Ascending aorta (tissue), 2 donors: Measurements from ENCODE around the gene SH3BP1. TPM values are rescaled to one million over a fixed set of nuclear protein-coding genes. Genes with fewer than 3 reads are reported as not detected.

Source experiments
- DNase-seq, 2 donors: peaks; one replicate each; pipeline ENCODE4 v3.0.0-alpha.2; 2019; ENCODE audit warnings: low spot score in 2 of 2
- H3K27ac ChIP-seq, 2 donors: fragments of 200-600 bp; sonication (generic); one replicate each; pipeline ENCODE4 v1.5.1; 2016 to 2017; ENCODE audit warnings: mild to moderate bottlenecking in 1 of 2
- H3K27me3 ChIP-seq: fragments of 200-600 bp; sonication (generic); one replicate; pipeline ENCODE4 v1.5.1; 2017
- H3K36me3 ChIP-seq, 2 donors: fragments of 200-600 bp; sonication (generic); one replicate each; pipeline ENCODE4 v1.5.1; 2016
- H3K4me1 ChIP-seq, 2 donors: fragments of 200-600 bp; sonication (generic); one replicate each; pipeline ENCODE4 v1.5.1; 2016 to 2017; ENCODE audit warnings: mild to moderate bottlenecking in 1 of 2
- H3K4me3 ChIP-seq, 2 donors: fragments of 200-600 bp; sonication (generic); one replicate each; pipeline ENCODE4 v1.5.1; 2016 to 2017; ENCODE audit warnings: mild to moderate bottlenecking in 1 of 2
- H3K9me3 ChIP-seq, 2 donors: fragments of 200-600 bp; sonication (generic); one replicate each; pipeline ENCODE4 v1.5.1; 2016
- intact Hi-C: fragments of 100-400 bp; cut with DNase I; formaldehyde crosslinking; loops from one replicate; pipeline ENCODE4 v1.15.1; 2023
- total RNA-seq: library from RNA; depleted of rRNA; stranded (reverse); fragments of >200 nt; gene quantifications from one replicate; pipeline ENCODE4 v1.1.0, GENCODE V29; 2016
- TF ChIP-seq, protein P1 (sequence below), 3 experiments: fragments of 200-600 bp in 2 of 3; fragments of 450-650 bp in 1 of 3; sonication (generic) in 2 of 3; IDR thresholded peaks; one replicate each; pipeline ENCODE4 v1.5.1; 2016 to 2019; ENCODE audit warnings: antibody characterized with exemption in 3 of 3, mild to moderate bottlenecking in 1 of 3, moderate library complexity in 1 of 3

Gene SH3BP1
- total RNA-seq, 1 donor from 2014 or later: 33.7 TPM

DNA sequence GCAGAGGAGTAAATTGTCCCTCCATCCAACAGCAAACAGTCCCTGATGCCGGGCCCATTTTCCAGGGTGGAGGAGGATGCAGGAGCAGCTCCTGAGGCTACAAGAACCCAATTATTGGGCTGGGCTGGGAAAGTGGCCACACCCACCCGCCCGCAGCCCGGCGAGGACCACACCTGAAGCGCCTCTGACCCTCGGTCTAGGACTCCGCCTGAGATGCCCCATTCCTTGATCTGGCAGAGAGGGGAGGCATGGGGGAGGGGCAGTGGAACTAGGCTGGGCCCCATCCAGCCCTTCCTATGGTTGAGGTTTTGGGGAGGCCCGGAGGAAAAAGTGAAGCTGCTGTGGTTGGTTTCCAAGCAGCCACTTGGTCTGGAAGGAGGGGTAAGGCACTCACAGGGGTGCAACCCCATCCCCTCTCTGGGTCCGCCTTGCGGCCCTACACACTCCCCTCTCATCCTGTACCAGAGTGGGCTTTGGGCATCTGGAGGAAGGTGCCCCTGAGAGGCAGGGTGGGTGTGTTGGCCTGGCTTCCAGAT is 33.5 kb downstream of the SH3BP1 start:
- DNase-seq: no peak
- no peak overlapping the region for H3K4me3 ChIP-seq
- TF ChIP-seq, protein P1, sequence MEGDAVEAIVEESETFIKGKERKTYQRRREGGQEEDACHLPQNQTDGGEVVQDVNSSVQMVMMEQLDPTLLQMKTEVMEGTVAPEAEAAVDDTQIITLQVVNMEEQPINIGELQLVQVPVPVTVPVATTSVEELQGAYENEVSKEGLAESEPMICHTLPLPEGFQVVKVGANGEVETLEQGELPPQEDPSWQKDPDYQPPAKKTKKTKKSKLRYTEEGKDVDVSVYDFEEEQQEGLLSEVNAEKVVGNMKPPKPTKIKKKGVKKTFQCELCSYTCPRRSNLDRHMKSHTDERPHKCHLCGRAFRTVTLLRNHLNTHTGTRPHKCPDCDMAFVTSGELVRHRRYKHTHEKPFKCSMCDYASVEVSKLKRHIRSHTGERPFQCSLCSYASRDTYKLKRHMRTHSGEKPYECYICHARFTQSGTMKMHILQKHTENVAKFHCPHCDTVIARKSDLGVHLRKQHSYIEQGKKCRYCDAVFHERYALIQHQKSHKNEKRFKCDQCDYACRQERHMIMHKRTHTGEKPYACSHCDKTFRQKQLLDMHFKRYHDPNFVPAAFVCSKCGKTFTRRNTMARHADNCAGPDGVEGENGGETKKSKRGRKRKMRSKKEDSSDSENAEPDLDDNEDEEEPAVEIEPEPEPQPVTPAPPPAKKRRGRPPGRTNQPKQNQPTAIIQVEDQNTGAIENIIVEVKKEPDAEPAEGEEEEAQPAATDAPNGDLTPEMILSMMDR (IDR thresholded peaks at IDR 0.05): no peak
- intact Hi-C loops: no loop called here
- no peaks in the 10 kb centered on the region for H3K9me3 ChIP-seq
- H3K27me3 ChIP-seq: no peaks in the 10 kb centered on the region
- H3K36me3 ChIP-seq: peaks cover 4 to 6% of the 10 kb centered on the region in 2 donors
- peak overlapping the region; percentile 91 to 94 for H3K27ac ChIP-seq
- H3K4me1 ChIP-seq: peaks cover 12 to 23% of the 10 kb centered on the region in 2 donors

DNA sequence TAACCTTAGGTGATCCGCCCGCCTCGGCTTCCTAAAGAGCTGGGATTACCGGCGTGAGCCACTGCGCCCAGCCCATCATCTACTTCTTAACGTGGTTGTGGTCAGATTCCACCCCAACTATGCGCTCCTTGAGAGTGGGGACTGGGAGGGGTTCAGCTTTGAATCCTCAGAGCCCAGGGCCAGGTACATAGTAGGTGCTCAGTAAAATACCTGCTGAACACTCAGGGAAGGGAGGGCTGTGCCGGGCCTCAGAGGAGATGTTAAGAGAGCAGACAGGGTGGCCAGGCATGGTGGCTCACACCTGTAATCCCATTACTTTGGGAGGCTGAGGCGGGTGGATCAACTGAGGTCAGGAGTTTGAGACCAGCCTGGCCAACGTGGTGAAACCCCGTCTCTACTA is 34.8 kb downstream of the SH3BP1 start:
- intact Hi-C loops: no loop called here
- H3K4me1 ChIP-seq: peaks cover 15 to 30% of the 10 kb centered on the region in 2 donors
- H3K27ac ChIP-seq: peak overlapping the region; percentile 91 to 94

DNA sequence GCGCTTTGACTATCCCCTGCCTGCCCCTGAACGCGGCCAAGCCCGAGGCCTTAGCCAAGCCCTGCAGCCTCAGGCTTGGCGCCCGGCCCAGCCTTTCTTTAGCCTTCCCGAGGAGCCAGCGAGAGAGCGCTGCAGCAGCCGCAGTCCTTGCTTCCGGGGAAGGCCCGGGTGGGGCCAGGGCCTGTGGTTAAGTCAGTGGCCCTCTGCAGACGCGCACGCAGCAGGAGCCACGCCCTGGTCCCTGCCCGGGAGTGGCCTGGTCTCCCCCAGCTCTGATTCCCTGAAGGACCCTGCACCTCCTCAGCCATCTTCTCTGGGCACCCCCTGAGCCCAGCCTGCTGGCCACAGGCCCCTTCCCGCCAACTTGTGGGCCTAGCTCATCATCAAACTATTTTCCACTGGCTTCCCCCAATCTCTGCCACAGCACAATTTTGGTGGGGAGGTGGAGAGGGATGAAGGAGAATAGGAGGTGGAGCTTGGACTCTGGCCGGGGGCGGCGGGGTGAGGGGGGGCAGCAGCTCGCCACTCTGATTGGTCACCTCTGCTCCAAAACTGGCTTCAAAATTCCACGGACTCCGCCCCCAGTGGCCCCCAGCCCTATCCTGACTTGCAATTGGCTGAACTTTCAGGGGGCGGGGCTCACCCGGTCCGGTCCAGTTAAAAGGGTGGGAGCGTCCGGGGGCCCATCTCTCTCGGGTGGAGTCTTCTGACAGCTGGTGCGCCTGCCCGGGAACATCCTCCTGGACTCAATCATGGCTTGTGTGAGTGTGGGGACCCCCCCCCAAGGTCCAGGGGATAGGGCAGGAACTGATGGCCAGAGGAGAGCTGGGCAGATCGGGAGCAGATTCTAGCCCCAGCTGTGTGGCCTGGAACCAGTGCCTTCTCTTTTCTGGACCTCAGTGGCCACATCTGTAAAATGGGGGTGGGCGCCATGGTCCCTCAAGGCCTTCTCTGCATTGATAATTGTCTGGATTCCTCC is 35.8 kb downstream of the SH3BP1 start, which contains the start of gene LGALS1:
TSS of gene LGALS1 (plus strand) at position 686 of the 979 bp plus-strand sequence. CDS start at position 753, 67 bp downstream.
- H3K9me3 ChIP-seq: no peaks in the 10 kb centered on the region
- H3K27me3 ChIP-seq: no peaks in the 10 kb centered on the region
- peaks cover 25 to 28% of the 10 kb centered on the region in 2 donors for H3K36me3 ChIP-seq
- TF ChIP-seq, protein P1 (IDR thresholded peaks at IDR 0.05): peak in 1 of 3 experiments; percentile 14
- peak; percentile 94 to 99 for DNase-seq
- peaks cover 15 to 30% of the 10 kb centered on the region in 2 donors for H3K4me1 ChIP-seq
- H3K4me3 ChIP-seq: peak within 1 kb of the TSS; percentile 58 to 81
- intact Hi-C loops: loop anchor here (1.0 to 5.0 kb wide), 4 partner anchors 17 to 132 kb away; partner anchors contain the start of genes CDC42EP1, GCAT and PDXP
- peak within 1 kb of the TSS; percentile 91 to 94 for H3K27ac ChIP-seq

More for the DNA sequence above, 34.8 kb downstream of the SH3BP1 start:
- Histone ChIP-seq H3K4me3 (peak overlapping the region in 1 of 2 donors; percentile 81), H3K27me3 (no peaks in the 10 kb centered on the region), H3K36me3 (peaks cover 16 to 19% of the 10 kb centered on the region in 2 donors), H3K9me3 (no peaks in the 10 kb centered on the region)
- DNase-seq: no peak
- TF ChIP-seq, protein P1 (IDR thresholded peaks at IDR 0.05): no peak

DNA sequence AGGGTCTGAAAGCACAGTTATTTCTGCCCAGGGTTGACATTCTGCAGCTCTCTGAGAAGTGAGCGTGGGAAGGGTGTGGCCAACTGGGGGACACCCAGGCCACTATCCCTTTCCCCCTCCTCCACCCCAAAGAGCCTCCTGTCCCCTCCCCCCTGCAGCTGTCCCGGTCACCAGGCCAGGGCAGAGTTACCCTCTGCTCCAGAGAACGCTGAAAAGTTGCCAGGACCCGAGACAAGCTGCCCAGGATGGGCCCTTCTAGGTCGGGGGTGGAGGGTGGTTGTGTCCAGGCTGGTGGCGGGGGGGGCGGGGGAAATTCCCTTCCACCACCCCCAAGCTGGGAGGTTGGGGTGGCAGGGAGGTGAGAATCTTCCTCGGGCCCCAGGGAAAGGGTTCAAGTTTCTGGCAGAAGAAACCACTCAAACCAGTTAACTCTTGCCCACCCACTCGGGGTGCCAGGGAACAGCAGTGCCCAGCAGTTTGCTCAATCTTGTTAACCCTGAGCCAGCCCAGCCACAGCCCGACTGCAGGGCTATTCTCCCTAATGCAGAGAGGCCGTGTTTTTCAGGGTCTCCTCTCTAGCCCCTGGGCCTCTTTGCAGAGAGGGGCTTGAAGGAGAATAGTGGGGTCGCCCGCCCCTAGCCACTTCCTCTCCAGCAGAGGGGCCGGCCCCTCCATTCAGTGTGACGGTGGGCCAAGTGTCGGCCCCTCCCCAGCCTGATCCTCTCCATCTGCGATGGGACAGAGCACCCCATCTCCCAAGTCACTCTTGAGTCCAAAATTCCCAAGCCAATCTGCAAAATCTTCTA is 36.7 kb downstream of the SH3BP1 start:
- H3K27ac ChIP-seq: peak overlapping the region; percentile 91 to 94
- intact Hi-C loops: loop anchor here (1.0 to 5.0 kb wide), 5 partner anchors 18 to 131 kb away; partner anchors contain the start of genes CDC42EP1, GCAT, GGA1 and PDXP
- peak in 1 of 2 donors; percentile 71 for DNase-seq

More for the DNA sequence above, 36.7 kb downstream of the SH3BP1 start:
- Histone ChIP-seq H3K4me1 (peaks cover 15 to 30% of the 10 kb centered on the region in 2 donors), H3K27me3 (no peaks in the 10 kb centered on the region), H3K4me3 (peak overlapping the region; percentile 58 to 81), H3K9me3 (no peaks in the 10 kb centered on the region), H3K36me3 (peaks cover 25 to 28% of the 10 kb centered on the region in 2 donors)
- TF ChIP-seq, protein P1 (IDR thresholded peaks at IDR 0.05): no peak
